SJCRH30 (cell line): ENCODE measurements around the gene MEGF6. TPM values are rescaled to one million over a fixed set of nuclear protein-coding genes. Genes with fewer than 3 reads are reported as not detected.

Experiments used
- DNase-seq, 2 experiments: peaks; one replicate each; pipeline ENCODE4 v3.0.0-alpha.2; 2015 to 2020
- H3K27ac ChIP-seq: fragments of 250-450 bp; sonication (Bioruptor Pico); 2 replicates; pipeline ENCODE4 v1.5.1; 2020; ENCODE audit warnings: mild to moderate bottlenecking, moderate library complexity
- H3K27me3 ChIP-seq: fragments of 250-450 bp; sonication (Bioruptor Pico); 2 replicates; pipeline ENCODE4 v1.5.1; 2020; ENCODE audit warnings: mild to moderate bottlenecking, moderate library complexity
- H3K36me3 ChIP-seq: fragments of 250-450 bp; sonication (Bioruptor Pico); 2 replicates; pipeline ENCODE4 v1.5.1; 2020; ENCODE audit warnings: mild to moderate bottlenecking, moderate library complexity
- H3K4me1 ChIP-seq: fragments of 250-450 bp; sonication (Bioruptor Pico); 2 replicates; pipeline ENCODE4 v1.5.1; 2020; ENCODE audit warnings: mild to moderate bottlenecking, moderate library complexity
- H3K4me3 ChIP-seq: fragments of 250-450 bp; sonication (Bioruptor Pico); 2 replicates; pipeline ENCODE4 v1.5.1; 2020; ENCODE audit warnings: mild to moderate bottlenecking, moderate library complexity
- H3K9me3 ChIP-seq: fragments of 250-450 bp; sonication (Bioruptor Pico); replicated peaks from 2 replicates; pipeline ENCODE4 v1.5.1; 2020; ENCODE audit warnings: mild to moderate bottlenecking, moderate library complexity
- total RNA-seq: library from RNA; depleted of rRNA; stranded (reverse); fragments of >200 nt; shearing (Covaris generic); gene quantifications from 2 replicates; pipeline ENCODE4 v1.2.3, GENCODE V29; 2014

Gene MEGF6
- total RNA-seq, 1 experiment from 2014 or later: not detected

DNA sequence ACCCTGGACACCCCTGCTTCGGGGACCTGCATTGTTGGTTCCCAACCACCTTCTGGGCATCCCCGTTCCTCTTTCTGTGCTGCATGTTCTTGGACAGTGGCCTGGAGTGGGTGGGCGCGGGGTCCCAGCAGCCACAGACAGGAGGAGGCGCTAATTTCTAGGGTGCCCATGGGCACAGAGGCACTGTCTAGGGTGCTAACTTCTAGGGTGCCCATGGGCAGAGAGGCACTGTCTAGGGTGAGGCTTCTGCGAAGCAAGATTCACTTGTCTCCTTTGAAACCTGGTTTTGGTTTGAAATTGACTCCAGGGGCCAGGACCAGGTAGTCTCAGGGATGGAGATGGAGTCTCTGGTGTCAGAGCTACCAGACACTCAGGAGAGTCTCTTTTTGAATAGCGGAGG, 815 bp upstream of the MEGF6 start:
- peaks cover 18% of the 10 kb centered on the region for H3K4me1 ChIP-seq
- H3K36me3 ChIP-seq: no peaks in the 10 kb centered on the region
- peaks cover 46% of the 10 kb centered on the region for H3K27me3 ChIP-seq
- H3K4me3 ChIP-seq: no peak overlapping the region
- no peaks in the 10 kb centered on the region for H3K9me3 ChIP-seq
- no peak overlapping the region for H3K27ac ChIP-seq
- DNase-seq: no peak

DNA sequence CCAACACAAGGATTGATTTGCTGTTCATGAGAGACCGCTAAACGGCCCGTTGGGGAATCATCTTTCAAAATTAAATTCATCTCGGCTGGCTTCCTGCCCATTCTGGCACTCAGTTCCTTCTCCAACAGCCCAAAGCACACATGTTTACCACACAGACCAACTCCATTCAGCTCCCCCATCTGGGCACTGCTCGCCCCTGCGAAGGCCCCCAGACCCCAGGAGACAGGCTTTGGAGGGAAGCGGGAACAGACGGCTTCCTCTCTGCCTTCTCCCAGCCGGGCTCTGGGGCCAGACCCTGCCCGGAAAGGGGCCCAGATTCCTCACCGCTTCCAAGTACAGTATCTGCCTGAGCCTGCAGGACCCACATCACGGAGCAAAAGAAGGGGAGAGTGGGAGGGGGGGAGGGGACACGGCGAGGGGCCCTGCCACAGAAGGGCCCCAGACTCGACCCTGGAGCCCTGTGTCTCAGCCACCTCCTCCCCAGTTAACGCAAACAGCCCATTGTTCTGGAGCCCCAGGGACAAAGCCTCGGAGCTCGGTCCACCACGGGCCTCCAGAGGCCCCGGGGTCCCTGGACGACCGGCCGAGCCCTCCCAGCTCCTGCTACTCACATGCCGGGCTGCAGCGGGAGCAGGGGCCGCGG, 660 bp downstream of the MEGF6 start:
- H3K9me3 ChIP-seq: no peaks in the 10 kb centered on the region
- no peak overlapping the region for H3K27ac ChIP-seq
- H3K27me3 ChIP-seq: peaks cover 44% of the 10 kb centered on the region
- H3K36me3 ChIP-seq: no peaks in the 10 kb centered on the region
- DNase-seq: peak in 1 of 2 experiments; percentile 43
- H3K4me3 ChIP-seq: no peak overlapping the region
- peaks cover 18% of the 10 kb centered on the region for H3K4me1 ChIP-seq

DNA sequence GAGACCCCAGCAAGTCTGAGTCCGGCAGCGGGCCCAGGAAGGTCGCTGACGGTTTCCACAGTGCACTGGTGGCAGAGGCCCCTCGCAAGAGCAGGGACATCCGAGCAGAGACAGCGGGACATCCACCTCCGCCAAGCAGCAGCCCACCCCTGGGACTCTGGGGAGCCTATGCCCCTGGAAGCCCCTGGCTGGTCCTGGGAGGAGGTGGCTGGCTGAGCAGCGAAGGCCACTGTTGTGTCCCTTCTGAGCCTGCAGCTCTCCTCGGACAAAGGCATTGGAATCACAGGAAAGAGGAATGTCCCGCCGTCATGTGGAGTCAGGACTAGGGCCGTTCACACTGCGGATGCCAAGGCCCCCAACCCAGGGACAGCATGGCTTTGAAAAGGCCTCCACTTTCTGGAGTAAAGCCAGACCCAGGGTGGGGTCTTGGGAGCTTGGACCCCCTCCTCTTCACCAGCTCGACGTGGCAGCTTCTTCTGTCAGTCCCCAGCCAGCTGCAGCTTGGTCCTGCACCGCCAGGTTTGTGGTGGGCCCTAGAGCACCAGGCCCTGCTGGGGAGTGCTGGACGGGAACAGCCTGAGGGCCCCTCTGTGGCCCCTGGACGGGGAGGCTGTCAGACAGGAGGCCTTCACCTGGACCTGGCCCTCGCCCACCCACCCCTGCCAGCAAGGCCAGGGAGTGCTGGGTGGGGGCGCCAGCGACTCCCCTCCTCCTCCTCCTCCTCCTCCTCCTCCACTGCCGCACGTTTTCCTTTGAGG, 1.4 kb downstream of the MEGF6 start:
- peaks cover 37% of the 10 kb centered on the region for H3K27me3 ChIP-seq
- no peaks in the 10 kb centered on the region for H3K36me3 ChIP-seq
- no peak for DNase-seq
- H3K27ac ChIP-seq: no peak overlapping the region
- no peak overlapping the region for H3K4me3 ChIP-seq
- no peaks in the 10 kb centered on the region; the same call in 1 of the 2 replicates for H3K9me3 ChIP-seq
- peaks cover 18% of the 10 kb centered on the region for H3K4me1 ChIP-seq

DNA sequence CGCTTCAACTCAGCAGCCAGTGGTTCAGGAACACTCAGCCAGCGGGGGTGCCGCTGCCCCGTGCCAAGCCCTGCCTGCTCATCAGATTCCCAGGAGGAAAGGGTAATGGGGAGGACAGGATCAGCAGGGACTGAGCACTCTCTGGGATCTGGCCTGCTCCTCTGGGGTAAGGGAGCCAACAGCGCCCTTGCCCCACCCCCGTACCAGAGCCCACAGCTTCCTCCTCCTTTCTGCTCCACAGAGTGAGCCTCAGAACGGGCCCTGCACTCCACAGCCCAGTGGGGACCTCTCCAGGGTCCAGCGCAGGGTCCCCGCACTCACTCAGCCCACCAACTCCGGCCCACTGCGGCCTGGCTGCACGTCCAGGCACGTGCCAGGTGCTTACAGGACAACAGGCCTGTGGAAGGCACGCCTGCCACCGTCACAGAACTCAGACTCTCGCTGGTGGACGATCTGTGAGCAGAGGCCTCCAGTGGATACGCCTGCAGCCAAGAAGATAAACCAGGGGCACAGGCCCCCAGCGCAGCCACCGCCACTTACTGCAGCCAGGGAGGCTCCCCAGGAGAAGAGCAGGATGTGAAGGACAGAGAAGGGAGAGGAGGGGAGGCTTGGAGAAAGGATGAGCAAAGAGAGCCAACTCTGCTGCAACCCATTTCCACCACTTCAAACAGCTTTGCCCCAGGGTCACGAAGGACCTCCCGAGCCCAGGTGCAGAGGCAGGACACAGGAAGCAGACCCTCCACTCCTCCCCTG, 2.1 kb downstream of the MEGF6 start:
- peaks cover 14% of the 10 kb centered on the region for H3K4me1 ChIP-seq
- no peaks in the 10 kb centered on the region; the same call in 1 of the 2 replicates for H3K9me3 ChIP-seq
- no peak for DNase-seq
- no peaks in the 10 kb centered on the region for H3K36me3 ChIP-seq
- H3K4me3 ChIP-seq: no peak overlapping the region
- H3K27ac ChIP-seq: no peak overlapping the region
- peaks cover 33% of the 10 kb centered on the region for H3K27me3 ChIP-seq

DNA sequence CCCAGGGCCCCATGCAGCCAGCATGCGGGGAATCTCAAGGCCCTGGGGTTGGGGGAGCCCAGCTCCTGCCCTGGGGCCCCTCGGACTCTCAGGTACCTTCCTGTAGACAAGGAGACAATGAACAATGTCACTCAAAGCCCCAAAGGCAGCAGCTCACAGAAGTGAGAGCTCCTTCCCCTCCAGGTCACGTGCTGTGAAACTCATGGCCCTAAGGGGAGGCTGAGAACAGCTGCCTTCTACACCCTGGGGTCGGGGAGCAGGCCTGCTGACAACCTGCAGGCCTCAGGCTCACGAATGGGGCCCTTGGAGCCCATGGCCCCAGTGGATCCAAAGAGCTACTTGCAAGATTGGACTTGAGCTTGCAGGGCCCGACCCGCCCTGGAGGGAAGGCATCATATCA, 3.2 kb downstream of the MEGF6 start:
- peaks cover 38% of the 10 kb centered on the region for H3K27me3 ChIP-seq

DNA sequence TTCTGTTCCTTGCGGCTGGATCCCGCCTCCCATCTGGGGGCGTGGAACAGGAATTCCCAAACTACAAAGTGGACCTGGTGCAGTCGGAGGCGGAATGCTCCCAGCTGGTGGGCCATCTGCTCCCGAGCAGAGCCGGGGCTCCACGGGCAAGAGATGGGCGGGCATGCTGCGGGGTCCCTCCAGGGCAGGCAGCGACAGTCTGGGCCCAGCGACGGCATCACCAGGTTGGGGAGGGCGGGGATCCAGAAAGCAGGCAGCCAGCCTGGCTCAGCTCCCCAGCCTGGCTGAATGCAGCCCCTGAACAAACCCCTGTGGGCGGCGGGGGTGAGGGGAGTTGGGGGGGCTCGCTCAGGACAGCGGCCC, 3.6 kb downstream of the MEGF6 start:
- Histone ChIP-seq H3K36me3 (no peaks in the 10 kb centered on the region), H3K9me3 (no peaks in the 10 kb centered on the region; the same call in 1 of the 2 replicates), H3K4me1 (no peaks in the 10 kb centered on the region), H3K27ac (no peak overlapping the region), H3K4me3 (no peak overlapping the region), H3K27me3 (peaks cover 43% of the 10 kb centered on the region)
- no peak for DNase-seq

More for the DNA sequence above, 3.2 kb downstream of the MEGF6 start:
- Histone ChIP-seq H3K4me3 (no peak overlapping the region), H3K36me3 (no peaks in the 10 kb centered on the region), H3K9me3 (no peaks in the 10 kb centered on the region; the same call in 1 of the 2 replicates), H3K4me1 (peaks cover 3% of the 10 kb centered on the region), H3K27ac (no peak overlapping the region)
- DNase-seq: peak in 1 of 2 experiments; percentile 40

DNA sequence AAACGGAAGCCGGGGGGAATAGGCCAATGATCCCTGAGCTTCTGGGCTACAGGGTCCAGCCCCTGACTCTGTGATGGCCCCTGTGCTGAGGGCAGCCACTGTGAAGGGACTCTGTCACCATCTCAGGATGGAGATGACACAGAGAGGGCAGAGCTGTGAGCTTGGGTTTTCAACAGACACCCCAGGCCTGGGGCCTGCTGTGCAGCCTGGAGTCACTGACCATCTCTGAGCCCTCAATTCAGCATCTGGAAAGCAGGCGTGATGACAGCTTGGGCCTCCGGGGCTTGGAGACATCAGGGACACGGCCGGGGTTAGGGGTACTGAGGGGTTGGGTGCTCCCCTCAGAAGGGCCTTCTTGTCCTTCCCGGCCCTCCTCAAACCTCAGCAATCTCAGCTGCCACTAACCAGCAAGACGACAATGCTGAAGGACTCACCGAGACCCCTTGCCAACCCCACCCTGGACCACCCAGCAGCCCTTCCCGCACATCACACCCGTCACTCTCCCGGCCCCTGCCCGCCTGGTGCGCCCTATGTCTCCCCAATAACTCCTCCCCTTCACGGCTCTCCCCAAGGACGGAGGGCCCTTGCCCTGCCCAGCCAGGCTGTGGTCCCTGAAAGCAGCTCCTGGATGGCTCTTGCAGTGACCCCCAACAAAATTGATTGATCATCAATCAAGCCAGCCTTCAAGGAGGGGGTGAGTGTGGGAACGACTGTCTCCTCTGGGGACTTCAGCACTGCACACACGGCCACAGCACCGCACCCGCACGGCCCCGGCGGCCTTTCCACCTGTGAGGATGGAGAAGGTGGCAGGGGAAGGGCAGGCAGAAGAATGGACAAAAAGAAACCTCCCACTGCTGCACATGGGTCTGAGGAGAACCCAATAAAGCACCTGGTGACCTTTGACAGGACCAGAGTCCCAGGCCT, 4.3 kb downstream of the MEGF6 start:
- no peak for DNase-seq
- H3K27ac ChIP-seq: no peak overlapping the region
- H3K27me3 ChIP-seq: peaks cover 46% of the 10 kb centered on the region
- no peaks in the 10 kb centered on the region; the same call in 1 of the 2 replicates for H3K9me3 ChIP-seq
- no peak overlapping the region for H3K4me3 ChIP-seq
- no peaks in the 10 kb centered on the region for H3K36me3 ChIP-seq
- H3K4me1 ChIP-seq: no peaks in the 10 kb centered on the region

DNA sequence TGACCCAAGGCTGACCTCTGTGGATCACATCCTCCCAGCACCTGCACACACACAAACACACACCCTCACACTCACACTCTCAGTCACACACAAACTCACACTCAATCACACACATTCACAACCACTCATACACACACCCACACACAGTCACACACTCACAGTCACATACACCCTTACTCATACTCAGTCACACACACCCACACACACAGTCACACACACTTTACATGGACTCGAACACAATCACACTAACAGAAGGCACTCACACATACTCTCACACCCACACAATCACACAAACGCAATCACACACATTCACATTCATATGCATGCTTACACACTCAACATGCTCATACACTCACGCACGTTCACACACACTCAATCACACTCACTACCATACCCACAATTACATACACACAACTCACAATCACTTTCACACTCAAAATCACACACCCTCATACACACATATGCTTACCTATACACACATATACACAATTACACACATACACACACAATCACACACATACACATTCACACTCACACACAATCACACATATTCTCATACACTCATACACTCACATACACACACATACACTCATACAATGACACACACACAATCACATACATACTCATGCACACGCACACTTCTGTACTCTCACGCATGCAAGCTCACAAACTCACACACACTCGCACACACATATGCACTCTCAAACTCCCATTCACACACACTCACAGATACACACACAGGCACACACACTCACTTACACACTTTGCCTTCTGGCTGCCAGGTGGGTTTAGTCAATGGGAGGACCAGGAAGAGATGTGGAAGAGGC, 6.1 kb downstream of the MEGF6 start:
- H3K27me3 ChIP-seq: peaks cover 58% of the 10 kb centered on the region
- H3K27ac ChIP-seq: no peak overlapping the region

DNA sequence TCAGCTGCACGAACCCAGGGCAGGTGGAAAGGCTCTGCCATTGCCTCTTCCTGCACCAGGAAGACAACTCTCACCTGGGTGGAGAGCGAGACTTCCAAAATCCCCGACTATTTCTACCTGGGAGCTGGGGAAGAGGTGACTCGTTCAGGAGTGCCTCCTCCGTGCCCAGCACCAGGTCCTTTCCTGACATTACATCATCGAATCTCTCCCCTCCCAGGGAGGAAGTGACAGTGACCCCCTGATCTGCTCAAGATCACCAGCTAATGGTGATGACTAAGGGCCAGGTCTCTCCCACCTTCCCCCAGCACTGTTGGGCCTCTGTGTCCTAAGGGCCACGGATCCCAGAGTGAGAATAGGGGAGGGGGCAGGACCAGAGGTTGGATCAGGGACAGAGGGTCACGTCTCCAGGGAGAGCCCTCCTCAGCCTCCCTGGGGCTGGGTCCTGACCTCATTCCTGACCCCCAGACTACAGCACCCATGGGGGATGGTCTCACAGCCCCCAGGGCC, 6.8 kb downstream of the MEGF6 start:
- DNase-seq: no peak
- Histone ChIP-seq H3K27me3 (peaks cover 58% of the 10 kb centered on the region), H3K4me3 (no peak overlapping the region), H3K36me3 (no peaks in the 10 kb centered on the region), H3K27ac (no peak overlapping the region), H3K9me3 (no peaks in the 10 kb centered on the region; the same call in 1 of the 2 replicates), H3K4me1 (no peaks in the 10 kb centered on the region)

More for the DNA sequence above, 6.1 kb downstream of the MEGF6 start:
- no peaks in the 10 kb centered on the region for H3K4me1 ChIP-seq
- no peaks in the 10 kb centered on the region; the same call in 1 of the 2 replicates for H3K9me3 ChIP-seq
- H3K36me3 ChIP-seq: no peaks in the 10 kb centered on the region
- DNase-seq: no peak
- no peak overlapping the region for H3K4me3 ChIP-seq

DNA sequence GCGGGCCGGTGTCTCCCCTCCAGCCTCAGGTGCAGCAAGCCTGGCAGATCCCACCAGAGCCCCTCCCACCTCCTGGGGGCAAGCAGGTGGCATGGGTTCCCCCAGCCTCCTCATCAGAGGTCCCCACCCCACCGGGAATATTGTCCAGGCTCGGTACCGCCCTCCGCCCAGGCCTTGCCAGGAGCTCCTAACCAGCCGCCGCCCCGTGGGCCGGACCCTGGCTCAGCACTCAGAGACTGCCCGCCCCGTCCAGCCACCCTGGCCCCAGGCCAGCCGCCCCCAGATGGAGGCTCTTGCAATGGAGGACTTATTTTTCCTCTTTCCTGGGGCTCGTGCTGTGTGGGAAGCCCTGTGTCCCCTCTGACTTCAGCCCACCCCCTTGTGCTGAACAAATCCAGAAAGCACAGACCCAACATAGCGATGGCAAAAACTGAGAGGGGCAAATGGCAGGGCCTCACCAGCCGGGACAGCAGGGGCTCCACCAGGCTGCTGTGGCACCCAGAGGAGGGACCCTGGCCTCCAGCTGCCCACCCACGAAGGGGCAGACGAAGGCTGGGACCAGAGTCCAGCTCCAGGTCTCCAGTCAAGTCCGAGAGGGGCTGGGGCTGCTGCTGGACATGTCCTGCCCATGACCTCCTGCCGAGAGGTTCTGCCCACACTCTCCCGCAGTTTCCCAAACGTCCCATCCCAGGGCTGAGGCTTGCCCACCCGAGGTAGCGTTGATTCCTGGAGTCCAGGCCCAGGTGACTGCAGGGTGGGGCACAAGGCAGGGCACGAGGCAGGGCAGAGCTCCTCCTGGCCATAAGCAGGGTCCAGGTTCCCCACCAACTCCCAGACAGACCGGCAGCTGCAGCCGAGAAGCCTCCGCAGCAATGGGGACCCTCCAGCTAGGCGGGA, 7.5 kb downstream of the MEGF6 start:
- no peaks in the 10 kb centered on the region for H3K36me3 ChIP-seq
- H3K4me3 ChIP-seq: no peak overlapping the region
- H3K27ac ChIP-seq: no peak overlapping the region
- H3K27me3 ChIP-seq: peaks cover 59% of the 10 kb centered on the region
- peaks cover 6% of the 10 kb centered on the region for H3K4me1 ChIP-seq
- DNase-seq: no peak
- no peaks in the 10 kb centered on the region; the same call in 1 of the 2 replicates for H3K9me3 ChIP-seq

DNA sequence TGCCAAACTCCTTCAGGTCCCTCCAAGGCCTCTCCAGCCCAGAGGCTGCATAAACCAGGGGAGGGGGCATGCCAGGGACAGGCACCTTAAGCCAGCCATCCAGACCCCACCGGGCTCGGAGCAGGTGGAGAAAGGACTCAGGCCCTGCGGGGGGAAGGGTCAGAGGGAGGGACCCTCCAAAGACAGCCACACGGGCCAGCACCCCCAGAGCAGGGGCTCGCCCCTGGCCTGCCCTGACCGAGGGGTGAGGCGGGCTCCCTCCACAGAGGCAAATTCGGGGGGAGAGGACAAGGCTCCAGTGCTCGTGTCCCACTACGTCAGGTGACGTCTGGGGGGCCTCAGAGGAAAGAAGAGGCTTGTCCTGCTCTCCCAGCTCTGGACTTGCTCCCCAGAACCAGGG, 8.2 kb downstream of the MEGF6 start:
- Histone ChIP-seq H3K4me3 (no peak overlapping the region), H3K27ac (no peak overlapping the region), H3K4me1 (peaks cover 8% of the 10 kb centered on the region), H3K36me3 (no peaks in the 10 kb centered on the region), H3K9me3 (no peaks in the 10 kb centered on the region; the same call in 1 of the 2 replicates), H3K27me3 (peaks cover 59% of the 10 kb centered on the region)
- DNase-seq: no peak

DNA sequence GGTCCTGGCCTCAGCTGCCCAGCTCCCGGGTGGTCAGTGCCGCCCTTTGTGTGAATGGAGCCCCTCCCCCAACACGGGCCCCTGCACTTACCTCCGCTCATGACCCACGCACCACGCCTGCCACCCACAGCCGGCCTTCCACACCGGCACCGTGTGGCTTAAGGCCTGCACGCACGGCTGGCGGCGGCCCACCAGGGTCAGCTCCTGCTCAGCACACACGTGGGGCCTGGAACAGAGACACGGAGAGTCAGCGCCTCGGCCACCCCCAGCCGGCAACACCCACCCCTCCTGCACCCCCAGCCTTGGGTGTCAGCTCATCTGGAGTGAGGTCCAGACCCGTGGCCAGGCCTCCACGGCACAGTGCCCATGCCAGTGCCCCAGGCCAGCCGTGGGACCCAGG, 8.9 kb downstream of the MEGF6 start:
- H3K36me3 ChIP-seq: no peaks in the 10 kb centered on the region
- no peak for DNase-seq
- H3K4me1 ChIP-seq: peaks cover 8% of the 10 kb centered on the region
- H3K27ac ChIP-seq: no peak overlapping the region
- peaks cover 64% of the 10 kb centered on the region for H3K27me3 ChIP-seq
- H3K4me3 ChIP-seq: no peak overlapping the region
- H3K9me3 ChIP-seq: no peaks in the 10 kb centered on the region; the same call in 1 of the 2 replicates
